ENCODE results near the gene TMEM87A. TPM values are rescaled to one million over a fixed set of nuclear protein-coding genes. Genes with fewer than 3 reads are reported as not detected.
A peak's percentile ranks its signal among the peaks of the same experiment; 100 is the strongest.
"Not testable (repeated sequence)": the region's sequence is repeated elsewhere in the genome, so short reads cannot be mapped to it uniquely, and the experiment has no call there.

The TMEM87A gene
- total and polyA plus RNA-seq, 2 donors (not counting 1 experiment from before 2014, with no cell fraction given), result 44.8 to 61.8 TPM

GRCh38 chr15:42231088-42231487 is 42.1 kb downstream of the TMEM87A start:
- no peaks in the 10 kb centered on the region for H3K79me2 ChIP-seq (ENCODE audit: control insufficient read depth, insufficient read depth, low read length)
- no peak overlapping the region for H2AFZ ChIP-seq (ENCODE audit: low read length)
- TF ChIP-seq CTCF (conservative IDR thresholded peaks at IDR 0.05 in 1 of 2, IDR thresholded peaks at IDR 0.05 in 1 of 2; ENCODE audit: low read depth in 1 of 2, low read length in 2 of 2), result no peak
- TF ChIP-seq EZH2 (IDR thresholded peaks at IDR 0.05; ENCODE audit: low read length, missing control alignments), result no peak
- no peaks in the 10 kb centered on the region for H3K9me3 ChIP-seq (ENCODE audit: control insufficient read depth, insufficient read depth, low read depth, low read length)
- no peak overlapping the region for H3K9ac ChIP-seq (ENCODE audit: insufficient read depth, low read length)
- H3K36me3 ChIP-seq (ENCODE audit: control insufficient read depth, insufficient read depth, low read length), result peaks cover 10% of the 10 kb centered on the region
- H3K27me3 ChIP-seq (ENCODE audit: control insufficient read depth, insufficient read depth, low read length), result no peaks in the 10 kb centered on the region
- no peaks in the 10 kb centered on the region for H3K4me1 ChIP-seq (ENCODE audit: control insufficient read depth, extremely low read depth, insufficient read depth, low read length)
- H3K4me3 ChIP-seq (replicated peaks in 1 of 4; ENCODE audit: control extremely low read depth in 1 of 4, insufficient read depth in 1 of 4, low read depth in 3 of 4, low read length in 4 of 4), result no peak overlapping the region
- no peaks in the 10 kb centered on the region for H4K20me1 ChIP-seq (ENCODE audit: control insufficient read depth, extremely low read depth, insufficient read depth, low read length)
- H3K4me2 ChIP-seq (ENCODE audit: extremely low read depth, insufficient read depth, low read length), result no peak overlapping the region
- peak in 1 of 2 donors; percentile 13 for DNase-seq (ENCODE audit: low read depth in 2 of 2)
- H3K27ac ChIP-seq (ENCODE audit: insufficient read depth, low read length), result no peak overlapping the region

- H3K4me2 ChIP-seq (ENCODE audit: extremely low read depth, insufficient read depth, low read length); H3K27me3 ChIP-seq (ENCODE audit: control insufficient read depth, insufficient read depth, low read length); H3K36me3 ChIP-seq (ENCODE audit: control insufficient read depth, insufficient read depth, low read length); H2AFZ ChIP-seq (ENCODE audit: low read length); H3K9me3 ChIP-seq (ENCODE audit: control insufficient read depth, insufficient read depth, low read depth, low read length); H4K20me1 ChIP-seq (ENCODE audit: control insufficient read depth, extremely low read depth, insufficient read depth, low read length); DNase-seq (ENCODE audit: low read depth in 2 of 2); H3K9ac ChIP-seq (ENCODE audit: insufficient read depth, low read length); H3K27ac ChIP-seq (ENCODE audit: insufficient read depth, low read length); H3K4me3 ChIP-seq (replicated peaks in 1 of 4; ENCODE audit: control extremely low read depth in 1 of 4, insufficient read depth in 1 of 4, low read depth in 3 of 4, low read length in 4 of 4); H3K4me1 ChIP-seq (ENCODE audit: control insufficient read depth, extremely low read depth, insufficient read depth, low read length); H3K79me2 ChIP-seq (ENCODE audit: control insufficient read depth, insufficient read depth, low read length): not testable (repeated sequence)
Observed at GRCh38 chr15:42228981-42229380, 44.3 kb downstream of the TMEM87A start.

- Histone ChIP-seq H3K9ac (ENCODE audit: insufficient read depth, low read length) (no peak overlapping the region), H3K4me1 (ENCODE audit: control insufficient read depth, extremely low read depth, insufficient read depth, low read length) (no peaks in the 10 kb centered on the region), H3K9me3 (ENCODE audit: control insufficient read depth, insufficient read depth, low read depth, low read length) (no peaks in the 10 kb centered on the region), H3K27me3 (ENCODE audit: control insufficient read depth, insufficient read depth, low read length) (no peaks in the 10 kb centered on the region), H2AFZ (ENCODE audit: low read length) (no peak overlapping the region), H4K20me1 (ENCODE audit: control insufficient read depth, extremely low read depth, insufficient read depth, low read length) (no peaks in the 10 kb centered on the region), H3K27ac (ENCODE audit: insufficient read depth, low read length) (no peak overlapping the region), H3K36me3 (ENCODE audit: control insufficient read depth, insufficient read depth, low read length) (peaks cover 8% of the 10 kb centered on the region), H3K79me2 (ENCODE audit: control insufficient read depth, insufficient read depth, low read length) (no peaks in the 10 kb centered on the region), H3K4me3 (replicated peaks in 1 of 4; ENCODE audit: control extremely low read depth in 1 of 4, insufficient read depth in 1 of 4, low read depth in 3 of 4, low read length in 4 of 4) (no peak overlapping the region), H3K4me2 (ENCODE audit: extremely low read depth, insufficient read depth, low read length) (no peak overlapping the region)
- TF ChIP-seq EZH2 (IDR thresholded peaks at IDR 0.05; ENCODE audit: low read length, missing control alignments) (no peak), CTCF (conservative IDR thresholded peaks at IDR 0.05 in 1 of 2, IDR thresholded peaks at IDR 0.05 in 1 of 2; ENCODE audit: low read depth in 1 of 2, low read length in 2 of 2) (no peak)
- no peak for DNase-seq (ENCODE audit: low read depth in 2 of 2)
Observed at GRCh38 chr15:42228036-42228435, 45.2 kb downstream of the TMEM87A start.
